Stimulated activated CD4-positive, alpha-beta T cell treated with anti-CD3 and anti-CD28 coated beads, Interleukin-2, amount 100 ng/mL, for 24 hours (primary cell): ENCODE results near the gene ADCY9.

ENCODE experiments used
- DNase-seq, 2 donors: peaks; one replicate each; pipeline ENCODE4 v3.0.0-alpha.2; 2020

The ADCY9 gene

DNA sequence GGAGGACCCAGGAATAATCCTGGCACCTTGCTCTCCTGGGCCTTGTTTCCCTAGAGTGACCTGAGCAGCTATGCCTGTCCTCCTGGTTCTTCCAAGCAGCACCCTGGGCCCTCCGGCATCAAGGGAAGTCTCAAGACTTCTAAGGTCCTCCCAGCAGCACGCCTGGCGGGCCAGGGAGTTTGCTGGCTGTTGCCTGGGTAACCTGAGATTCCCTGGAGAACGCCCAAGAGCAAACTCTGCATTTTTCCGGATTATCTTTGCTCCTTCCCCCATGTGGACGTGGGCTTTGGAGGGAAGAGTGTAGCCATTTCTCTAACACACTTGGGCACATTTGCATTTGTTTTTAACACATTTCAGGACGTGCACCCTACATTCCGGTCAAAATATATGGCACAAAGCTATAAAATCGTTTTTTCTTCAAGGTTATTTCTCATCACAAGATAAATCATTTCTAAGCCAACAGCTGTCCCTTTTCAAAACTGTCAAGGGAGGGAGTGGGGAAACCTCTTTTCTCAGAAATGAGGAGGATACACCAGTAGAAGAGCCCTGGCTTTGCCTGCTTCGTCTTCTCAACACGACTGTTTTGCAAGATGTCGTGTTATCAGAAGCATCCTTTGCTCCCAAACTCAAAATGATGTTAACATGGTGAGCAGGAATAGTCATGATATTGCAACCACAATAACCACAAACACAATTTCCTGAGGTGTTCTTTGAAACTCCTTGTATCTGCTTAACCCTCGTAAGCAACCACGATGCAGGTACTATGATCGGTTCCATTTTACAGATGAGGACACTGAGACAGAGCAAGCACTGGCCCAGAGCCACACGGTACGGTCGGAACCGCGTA is 116.5 kb downstream of the ADCY9 start:
- no peak for DNase-seq

DNA sequence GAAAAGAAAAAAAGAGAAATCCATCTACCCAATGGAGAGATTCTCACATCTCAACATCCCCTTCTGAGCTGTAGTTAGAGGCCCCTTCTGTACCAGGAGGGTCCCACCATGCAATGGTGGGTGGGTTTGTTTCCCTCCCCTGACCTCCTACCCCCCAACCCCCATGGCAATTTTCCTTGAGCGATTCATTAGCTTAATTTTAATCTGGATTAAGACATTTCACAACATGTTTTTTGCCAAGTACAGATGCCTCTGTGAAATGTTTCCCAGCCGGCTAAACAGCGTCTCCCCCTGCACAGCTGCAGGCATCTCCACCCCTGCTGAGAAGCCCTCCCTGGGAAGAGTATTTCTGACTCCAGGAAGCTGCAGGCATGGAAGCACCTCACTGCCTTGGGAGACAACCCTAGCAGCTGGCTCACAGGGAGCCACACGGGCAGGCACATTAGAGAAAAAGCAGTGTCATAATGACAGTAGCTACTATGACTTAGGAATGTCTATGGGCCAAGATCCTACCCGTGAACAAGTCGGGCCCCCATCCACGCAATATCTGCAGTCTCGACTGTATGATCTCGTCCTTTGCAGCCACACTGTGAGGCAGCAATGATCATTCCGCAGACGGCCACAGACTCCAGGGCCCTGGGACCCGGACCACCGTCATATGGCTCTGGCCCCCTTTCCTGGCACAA is 117.3 kb downstream of the ADCY9 start:
- DNase-seq, result no peak

DNA sequence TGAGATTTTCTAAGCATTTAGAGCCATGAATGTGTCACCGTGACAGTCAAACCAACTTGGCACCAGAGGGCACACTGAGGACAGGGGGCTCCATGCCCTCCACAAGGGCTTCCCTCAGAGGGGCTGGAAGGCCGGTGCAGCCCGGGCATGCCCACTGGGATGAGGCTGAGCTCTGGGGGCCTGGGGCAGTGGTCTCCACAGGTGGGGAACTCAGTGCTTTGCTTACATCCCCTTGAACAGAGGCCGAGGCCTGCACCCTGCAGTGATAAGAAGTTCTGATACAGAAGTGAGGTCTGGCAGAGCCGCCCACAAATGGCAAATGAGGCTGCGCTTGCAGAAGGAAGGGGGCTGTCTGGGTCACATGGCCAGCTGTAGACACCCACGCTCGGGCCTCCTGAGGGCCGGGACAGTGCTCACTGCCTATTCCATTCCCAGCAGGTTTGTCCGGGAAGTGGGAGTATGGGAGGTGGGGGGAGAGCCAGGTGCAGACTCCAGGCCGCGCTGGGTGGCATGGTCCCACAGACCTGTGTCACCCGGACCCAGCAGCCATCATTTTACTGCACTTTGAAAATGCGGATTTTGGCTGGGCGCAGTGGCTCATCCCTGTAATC is 118.9 kb downstream of the ADCY9 start:
- no peak for DNase-seq

DNA sequence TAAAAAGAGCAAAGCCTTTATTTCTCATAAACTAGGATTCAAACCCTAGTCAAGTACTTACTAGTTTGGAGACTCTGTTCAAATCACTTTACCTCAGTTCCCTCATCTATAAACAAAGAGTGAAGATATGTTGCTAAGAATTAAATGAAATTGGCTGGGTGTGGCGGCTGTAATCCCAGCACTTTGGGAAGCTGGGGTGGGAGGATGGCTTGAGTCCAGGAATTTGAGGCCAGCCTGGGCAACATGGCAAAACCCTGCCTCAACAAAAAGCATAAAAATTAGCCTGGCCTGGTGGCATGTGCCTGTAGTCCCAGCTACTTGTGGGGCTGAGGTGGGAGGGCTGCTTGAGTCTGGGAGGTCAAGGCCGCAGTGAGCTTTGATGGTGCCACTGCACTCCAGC is 121.2 kb downstream of the ADCY9 start:
- no peak for DNase-seq

DNA sequence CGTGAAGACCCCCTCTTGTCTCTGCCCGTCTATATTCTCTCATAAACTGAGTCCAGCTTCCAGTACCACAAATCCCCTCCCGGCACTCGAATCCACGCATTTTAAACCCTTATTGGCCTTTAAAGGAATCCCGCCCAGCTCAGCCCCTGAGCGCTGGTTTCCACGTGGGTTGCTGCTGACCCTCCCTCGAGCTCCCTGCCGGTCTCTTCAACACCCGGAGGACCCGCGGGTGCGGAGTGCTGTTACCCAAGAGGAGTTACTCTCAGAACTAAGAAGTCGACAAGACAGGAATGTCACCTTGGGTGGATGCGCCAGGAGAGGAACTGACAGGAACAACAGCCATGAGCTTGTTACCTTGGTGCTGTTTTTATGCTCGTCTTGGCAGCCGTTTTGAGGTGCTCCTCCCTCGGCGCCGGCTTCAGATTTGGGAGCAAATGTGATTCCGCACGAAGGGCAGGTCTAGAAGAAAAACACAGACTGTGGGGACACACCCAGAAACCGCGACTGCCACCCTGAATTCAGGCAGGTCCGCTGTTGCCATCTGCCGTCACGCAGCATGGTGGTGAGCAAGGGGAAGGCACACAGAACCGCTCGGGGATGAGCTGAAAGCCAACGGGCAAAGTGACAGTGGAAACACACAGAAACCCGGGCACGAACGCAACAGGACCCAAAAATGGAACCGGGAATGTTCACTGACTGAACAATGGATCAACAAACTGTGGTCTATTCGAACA is 123.0 kb downstream of the ADCY9 start:
- DNase-seq, result no peak

DNA sequence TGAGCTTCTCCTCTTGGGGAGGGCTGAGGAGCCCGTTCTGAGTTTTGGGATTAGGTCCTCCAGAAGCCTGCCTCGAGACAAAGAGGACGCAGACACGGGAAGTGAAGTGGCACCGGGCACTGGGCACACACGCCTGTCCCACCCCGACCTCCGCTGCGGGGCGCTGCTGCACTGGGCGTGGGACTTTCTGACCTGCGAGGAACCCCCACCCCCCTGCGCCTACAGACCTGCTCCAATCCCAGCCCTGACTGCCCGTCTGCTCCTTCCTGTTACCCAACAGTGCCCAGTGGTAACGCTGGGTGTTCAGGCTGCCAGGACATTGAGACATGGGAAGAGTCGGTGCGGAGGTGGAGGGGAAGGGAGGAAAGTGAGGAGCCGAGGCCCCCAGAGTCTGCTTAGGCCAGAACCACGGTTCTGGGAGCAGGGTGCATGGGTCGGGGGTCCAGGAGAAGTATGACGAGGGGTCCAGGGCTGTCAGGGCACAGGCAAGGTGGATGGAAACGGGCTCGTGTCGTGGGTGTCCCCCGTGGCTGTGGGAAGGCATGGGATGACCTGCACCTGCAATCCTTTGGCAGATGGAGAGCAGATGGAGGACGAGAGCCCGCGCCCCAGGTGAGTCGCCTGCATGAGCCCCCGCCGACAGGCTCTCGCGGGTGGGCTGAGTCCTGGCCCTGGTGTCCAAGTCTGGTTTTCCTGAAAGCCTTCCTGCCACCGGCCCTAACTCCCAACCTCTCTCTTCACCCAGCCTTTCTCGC is 123.8 kb downstream of the ADCY9 start:
- DNase-seq, result no peak

DNA sequence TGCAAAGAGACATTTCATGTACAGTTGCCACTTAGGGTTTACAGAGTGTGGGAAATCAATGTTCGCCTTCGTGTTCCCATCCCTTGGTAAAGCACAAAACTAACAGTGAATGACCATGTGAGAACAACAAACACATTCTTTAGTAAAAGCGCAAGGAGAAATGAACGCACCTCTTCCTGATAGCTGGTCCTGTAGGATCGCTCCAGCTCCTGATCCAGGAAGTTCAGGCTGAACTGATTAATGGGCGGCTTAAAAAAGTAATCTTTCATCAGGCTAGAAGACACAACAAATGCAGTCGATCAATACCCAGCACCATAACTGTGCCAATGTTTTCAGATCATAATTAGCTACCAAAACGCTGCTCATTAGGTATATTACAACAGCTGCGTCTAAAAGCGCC is 127.4 kb downstream of the ADCY9 start:
- DNase-seq, result no peak

DNA sequence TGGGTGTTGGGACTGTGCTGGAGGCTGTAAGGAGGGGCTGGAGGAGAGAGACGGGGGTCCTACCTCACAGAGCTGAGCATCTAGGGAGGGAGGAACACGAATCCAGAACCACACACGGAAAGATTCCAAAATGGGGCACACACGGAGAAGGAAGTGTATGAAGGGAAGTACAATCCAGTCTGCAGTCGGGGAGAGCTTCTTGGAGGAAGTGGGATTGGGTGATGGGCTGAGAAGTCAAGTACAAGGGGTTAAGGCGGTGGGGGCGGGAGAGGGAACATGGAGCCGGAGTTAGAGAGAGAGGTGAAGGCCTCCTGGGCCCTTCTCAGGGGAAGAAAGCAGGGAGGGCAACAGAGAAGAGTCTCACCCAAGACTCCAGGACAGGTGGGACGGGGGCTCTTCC is 128.2 kb downstream of the ADCY9 start:
- no peak for DNase-seq

DNA sequence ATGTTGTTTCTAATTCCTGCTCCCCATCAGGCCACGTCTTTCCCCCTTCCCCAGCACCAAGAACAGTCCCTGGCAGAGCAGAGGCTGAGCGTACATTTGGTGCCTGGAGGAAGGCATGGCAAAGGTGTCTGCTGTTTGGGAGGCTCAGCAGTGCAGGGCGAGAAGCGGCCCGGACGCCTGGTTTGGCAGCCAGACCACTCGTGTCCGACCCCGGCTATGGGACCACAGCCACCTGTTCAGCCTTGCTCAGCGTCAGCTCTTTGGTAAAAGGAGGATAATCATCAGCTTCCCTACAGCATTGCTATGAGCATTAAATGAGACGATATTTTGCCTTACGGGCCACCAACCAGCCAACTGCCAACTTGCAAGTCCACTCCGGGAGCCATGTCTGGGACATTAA is 129.0 kb downstream of the ADCY9 start:
- no peak for DNase-seq

DNA sequence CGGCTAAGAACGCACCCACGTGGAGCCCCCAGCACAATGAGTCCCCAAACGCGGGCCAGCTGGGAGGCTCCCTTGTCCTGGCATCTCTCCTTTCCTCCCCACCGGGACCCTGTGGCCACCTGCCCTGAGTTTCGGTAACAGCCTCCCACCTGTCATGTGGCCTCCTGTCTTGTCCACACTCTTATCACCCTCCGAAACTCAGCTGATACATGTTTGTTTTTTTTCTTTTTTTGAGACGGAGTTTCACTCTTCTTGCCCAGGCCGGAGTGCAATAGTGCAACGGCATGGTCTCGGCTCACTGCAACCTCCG is 130.1 kb downstream of the ADCY9 start:
- no peak for DNase-seq

DNA sequence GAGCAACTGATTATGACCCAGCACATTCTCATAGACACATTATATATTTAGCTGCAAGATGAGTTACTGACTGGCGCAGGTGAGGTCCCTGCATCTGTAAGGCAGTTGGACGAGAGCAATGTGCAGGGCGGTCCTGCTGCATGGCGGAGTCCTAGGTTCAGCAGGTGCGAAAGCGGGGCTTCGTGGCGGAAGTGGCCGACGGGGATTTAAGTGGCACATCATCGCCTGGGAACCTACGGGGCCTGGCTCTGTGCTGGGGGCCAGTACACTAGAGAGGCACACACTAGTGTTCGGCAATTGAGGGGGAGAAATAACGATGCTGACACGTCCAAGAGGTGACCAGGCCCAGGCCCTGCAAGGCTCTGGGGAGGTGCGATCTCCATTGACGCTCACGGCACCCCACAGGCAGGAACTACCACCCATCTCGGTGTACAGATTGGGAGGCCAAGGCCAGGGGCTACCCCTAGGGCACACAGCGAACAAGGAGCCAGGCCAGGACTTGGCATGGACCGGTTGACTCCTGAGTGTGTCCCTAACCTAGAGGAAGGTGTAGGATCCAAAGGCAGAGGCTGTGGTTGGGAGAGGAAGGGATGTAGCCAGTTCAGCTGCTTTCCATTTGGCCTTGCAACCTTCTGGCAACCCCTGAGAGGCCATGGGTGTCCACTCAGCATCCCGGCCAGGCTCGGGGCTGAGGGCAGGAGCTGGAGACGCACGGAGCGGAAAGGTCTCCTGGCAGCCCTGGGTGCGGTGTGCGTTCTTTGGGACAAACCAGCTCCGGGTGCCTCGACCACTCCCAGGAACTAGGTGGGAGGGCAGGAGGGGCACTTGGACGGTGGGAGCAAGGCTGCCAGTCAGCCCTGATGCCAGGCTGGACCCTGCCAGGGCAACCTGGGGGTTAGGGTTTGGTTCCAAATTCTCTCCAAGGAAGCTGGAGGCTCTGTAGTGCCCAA is 131.9 kb downstream of the ADCY9 start:
- no peak for DNase-seq

DNA sequence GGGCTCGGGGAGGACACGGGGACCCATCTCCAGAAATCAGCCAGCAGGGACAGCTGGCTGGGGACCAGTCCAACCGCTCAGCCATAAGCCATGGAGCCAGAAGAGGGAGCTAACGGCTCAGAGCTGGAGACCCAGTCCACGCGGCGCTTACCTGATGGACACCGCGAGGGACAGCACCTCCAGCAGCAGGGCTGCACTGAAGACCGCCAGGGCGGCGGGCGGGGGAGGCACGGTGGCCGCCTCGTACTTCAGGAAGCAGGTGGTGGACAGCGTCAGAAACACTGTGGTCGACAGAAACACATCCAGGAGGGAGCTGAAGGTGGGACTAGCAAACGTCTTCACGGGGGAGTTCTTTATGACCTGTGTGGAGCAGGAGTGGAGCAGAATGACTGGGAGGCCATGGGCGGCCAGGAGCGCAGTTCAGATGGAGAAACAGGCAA is 133.1 kb downstream of the ADCY9 start:
- DNase-seq, result peak; percentile 44 to 50

DNA sequence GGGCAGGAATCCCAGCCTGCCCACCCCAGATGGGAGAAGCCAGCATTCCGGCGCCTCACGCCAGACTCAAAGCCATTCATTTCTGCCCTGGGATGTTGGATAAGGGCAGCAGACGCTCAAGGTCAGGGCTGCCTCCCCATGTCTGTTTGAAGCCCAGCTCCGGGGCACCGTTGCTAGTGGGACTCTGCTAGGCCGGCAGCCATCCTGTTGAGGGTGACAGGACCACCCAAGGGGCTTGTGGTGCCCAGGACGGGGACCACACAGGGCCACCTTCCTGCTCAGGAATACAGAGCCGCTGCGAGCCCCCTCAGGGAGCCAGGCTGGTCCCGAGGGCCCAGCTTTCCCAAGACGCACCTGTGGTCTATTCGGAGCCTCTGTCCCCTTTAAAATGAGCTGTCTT is 134.0 kb downstream of the ADCY9 start:
- DNase-seq, result no peak

DNA sequence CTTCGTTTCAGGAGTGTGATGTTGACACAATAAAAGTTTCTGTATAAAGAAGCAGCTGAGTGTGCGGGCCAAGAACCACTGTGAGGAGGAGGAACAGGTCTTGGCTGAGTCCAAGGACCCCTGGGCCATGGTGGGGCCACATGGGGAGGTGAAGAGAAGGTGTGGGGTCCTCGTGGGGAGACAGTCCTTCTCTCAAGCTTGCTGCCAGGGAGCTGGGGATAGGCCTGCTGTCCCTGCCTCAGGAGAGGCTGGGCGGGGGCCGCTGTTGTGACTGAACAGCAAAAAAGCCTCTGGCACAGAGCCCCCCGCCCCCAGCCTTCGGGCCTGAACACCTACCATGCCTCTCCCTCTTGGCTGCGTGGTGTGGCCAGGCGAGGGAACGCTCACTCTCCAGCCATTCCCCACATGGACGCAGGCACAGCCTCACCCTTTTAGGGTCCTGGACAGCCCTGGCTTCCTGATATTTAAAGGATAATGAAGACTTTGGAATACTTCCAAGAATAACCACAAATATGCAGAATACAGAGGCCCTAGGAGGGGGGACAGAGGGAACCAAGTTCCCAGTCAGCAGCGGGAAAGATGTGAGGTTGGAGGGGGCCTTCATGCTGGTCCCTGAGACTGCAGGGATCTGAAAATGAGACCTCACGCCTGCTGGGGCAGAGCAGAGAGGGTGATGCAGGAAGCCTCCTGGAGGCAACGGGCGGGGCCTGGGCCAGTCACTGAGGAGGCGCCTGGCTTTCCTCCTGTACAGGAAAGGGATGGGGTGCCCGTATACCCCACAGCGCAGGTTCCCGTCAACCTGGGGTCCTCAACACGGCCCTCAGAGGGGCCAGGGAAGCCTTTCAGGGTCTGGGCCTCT is 135.8 kb downstream of the ADCY9 start:
- DNase-seq, result no peak

DNA sequence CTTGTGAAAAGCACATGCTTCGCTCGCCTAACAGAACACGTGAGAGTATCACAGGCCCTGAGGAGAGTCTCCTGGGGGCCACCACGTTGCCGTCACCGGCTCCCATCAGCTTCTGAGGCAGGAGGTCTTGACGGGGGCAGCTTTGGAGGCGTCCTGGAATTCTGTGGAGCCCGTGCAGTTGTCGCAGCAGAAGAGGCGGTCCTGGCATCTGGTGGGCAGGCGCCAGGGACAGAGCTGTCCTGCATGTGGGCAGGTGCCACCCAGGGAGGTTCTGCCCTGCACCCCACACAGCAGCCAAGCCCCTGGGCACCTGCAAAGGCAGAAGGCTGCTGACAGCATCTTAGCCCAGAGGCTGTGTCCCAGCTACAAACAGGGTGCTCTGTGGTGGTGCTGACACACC is 136.7 kb downstream of the ADCY9 start:
- DNase-seq, result no peak

DNA sequence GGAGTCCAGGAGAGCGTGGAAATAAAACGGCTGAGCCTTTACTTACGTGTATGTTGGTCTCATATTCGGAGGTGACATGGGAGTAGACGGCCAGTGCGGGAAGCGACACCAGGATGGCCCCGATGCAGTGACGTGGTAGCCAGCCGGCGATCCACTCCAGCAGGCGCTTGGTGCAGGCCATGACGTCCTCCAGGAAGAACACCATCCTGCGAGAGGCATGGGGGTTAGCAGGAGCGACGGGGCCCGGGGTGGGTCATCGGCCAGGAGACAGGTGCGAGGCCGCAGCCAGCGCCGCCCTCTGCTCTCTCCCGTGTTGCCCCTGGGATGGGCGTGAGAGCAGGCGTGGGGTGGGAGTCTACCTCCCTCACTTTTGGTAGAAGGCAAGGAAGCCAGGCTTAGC is 137.2 kb downstream of the ADCY9 start:
- no peak for DNase-seq

DNA sequence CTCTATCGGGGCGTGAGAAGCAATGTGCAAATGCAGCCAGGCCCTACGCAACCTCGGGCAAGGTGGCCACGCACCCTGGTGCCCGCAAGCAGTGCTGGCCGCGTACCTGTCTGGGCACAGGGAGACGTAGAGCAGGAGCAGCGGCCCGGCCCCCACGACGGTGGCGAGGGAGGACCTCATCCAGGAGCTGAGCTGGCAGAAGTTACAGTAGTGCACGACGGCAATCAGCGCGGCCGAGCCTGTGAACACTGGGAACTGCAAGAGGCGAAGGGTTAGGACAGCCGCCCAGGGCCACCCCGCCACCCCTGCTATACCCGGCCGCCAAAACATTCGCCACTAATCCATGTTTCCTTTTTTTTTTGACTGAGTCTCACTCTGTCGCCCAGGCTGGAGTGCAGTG is 138.9 kb downstream of the ADCY9 start:
- DNase-seq, result no peak

DNA sequence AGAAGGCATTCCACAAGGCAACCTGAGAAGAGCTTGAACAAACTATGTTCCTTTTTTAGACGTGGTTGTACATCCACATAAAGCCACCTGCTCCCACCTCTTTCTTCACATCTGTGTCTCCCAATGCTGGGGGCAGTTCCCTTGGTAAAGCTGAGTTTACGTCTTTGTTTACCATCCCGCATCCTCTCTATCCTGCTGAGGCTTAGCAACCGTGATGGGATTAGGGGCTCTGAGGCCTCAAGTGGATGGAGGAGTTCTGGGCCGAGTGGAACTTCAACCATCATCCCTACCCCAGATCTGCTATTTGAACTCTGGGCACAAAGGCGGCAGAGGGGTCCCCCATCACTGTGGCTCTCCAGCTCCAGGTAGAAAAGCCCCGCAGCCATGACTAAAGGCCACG is 141.5 kb downstream of the ADCY9 start:
- DNase-seq, result no peak

DNA sequence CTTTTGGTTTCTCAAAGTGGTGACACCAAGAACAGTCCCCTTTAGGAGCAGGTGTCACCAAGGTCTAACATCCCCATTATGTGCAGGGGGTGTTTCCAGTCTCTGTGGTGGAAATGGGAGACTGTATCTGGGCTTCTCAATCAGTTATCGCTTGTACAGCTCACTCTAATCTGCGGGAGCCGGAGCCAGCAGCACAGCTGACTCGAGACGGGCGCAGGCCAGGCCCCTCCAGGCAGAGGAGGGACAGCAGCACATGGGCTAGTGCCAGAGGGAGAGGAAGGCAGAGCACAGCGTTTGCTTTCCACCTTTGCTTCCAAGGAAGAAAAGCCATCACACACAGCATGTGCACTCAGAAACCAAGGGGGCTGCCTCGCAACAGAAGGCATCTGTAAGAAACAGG is 144.5 kb downstream of the ADCY9 start:
- DNase-seq, result no peak

DNA sequence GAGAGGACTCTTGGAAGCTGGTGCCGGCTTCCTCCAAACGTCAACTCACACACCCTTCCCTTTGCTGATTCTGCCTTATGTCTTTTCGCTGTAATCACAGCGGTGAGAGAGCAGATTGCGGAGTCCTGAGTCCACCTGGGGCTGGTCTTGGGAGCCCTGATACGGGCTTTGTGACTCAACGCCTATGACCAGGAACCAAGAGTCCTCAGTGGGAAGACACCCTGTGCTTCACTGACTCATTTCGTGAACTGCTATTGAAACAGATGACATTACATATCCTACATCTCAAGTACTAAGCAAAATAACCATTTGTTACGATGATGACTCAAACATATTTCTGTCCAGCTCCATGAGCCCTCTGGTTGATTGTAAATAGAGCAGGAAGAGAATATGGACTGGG is 145.0 kb downstream of the ADCY9 start:
- no peak for DNase-seq

DNA sequence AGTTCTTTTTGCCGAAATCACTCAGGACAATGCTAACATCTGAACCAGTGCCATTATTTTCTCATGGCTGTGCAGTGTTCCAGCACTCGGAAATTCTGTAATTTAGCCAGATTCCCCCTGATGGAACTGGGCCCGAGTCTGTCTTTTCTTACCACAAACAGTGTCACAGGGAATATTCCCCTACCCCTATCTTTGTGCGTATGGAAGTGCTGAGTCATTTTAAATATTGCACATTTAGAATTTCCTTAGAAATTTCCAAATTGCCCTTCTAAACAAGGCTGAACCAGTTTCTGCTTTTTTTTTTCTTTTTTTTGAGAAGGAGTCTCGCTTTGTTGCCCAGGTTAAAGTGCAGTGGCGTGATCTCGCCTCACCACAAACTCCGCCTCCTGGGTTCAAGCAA is 147.7 kb downstream of the ADCY9 start:
- DNase-seq, result no peak
